Liver (tissue), 9 donors: ENCODE data around the gene GAN. TPM values are rescaled to one million over a fixed set of nuclear protein-coding genes. Genes with fewer than 3 reads are reported as not detected.

Source experiments
- DNase-seq: peaks from one replicate; pipeline ENCODE4 v3.0.0-alpha.2; 2017; ENCODE audit warnings: low spot score
- H3K27ac ChIP-seq, 2 donors: one replicate each; pipeline ENCODE4 v1.7.0; 2013; ENCODE audit warnings: inconsistent platforms in 2 of 2, low read length in 2 of 2, control low read depth in 1 of 2, low read depth in 1 of 2, mild to moderate bottlenecking in 1 of 2
- H3K27me3 ChIP-seq, 4 donors: one replicate each; pipeline versions ENCODE4 v1.6.1 to v1.7.0; 2013; ENCODE audit warnings: low read length in 3 of 4, inconsistent platforms in 1 of 4, mild to moderate bottlenecking in 1 of 4, moderate library complexity in 1 of 4; ENCODE audit not compliant: control insufficient read depth in 4 of 4, insufficient read depth in 4 of 4
- H3K36me3 ChIP-seq, 4 donors: one replicate each; pipeline versions ENCODE4 v1.6.1 to v1.7.0; 2013; ENCODE audit warnings: low read length in 3 of 4, mild to moderate bottlenecking in 3 of 4, low read depth in 1 of 4, moderate library complexity in 1 of 4; ENCODE audit not compliant: control insufficient read depth in 4 of 4, insufficient read depth in 3 of 4
- H3K4me1 ChIP-seq, 4 donors: one replicate each; pipeline versions ENCODE4 v1.6.1 to v1.7.0; 2013; ENCODE audit warnings: low read length in 3 of 4, mild to moderate bottlenecking in 3 of 4, moderate library complexity in 1 of 4; ENCODE audit not compliant: control insufficient read depth in 4 of 4, insufficient read depth in 4 of 4
- H3K4me3 ChIP-seq, 3 donors: one replicate each; pipeline versions ENCODE4 v1.6.1 to v1.7.0; 2013; ENCODE audit warnings: low read length in 3 of 3, control low read depth in 1 of 3, low read depth in 1 of 3, mild to moderate bottlenecking in 1 of 3
- H3K9ac ChIP-seq, 2 donors: one replicate each; pipeline ENCODE4 v1.7.0; 2013; ENCODE audit warnings: low read length in 2 of 2, mild to moderate bottlenecking in 2 of 2, moderate library complexity in 2 of 2, control low read depth in 1 of 2, low read depth in 1 of 2
- H3K9me3 ChIP-seq, 4 donors: one replicate each; pipeline versions ENCODE4 v1.6.1 to v1.7.0; 2013; ENCODE audit warnings: low read length in 3 of 4; ENCODE audit not compliant: control insufficient read depth in 4 of 4
- FOXA2 ChIP-seq: IDR thresholded peaks from 2 replicates; pipeline ENCODE4 v1.6.1; 2016; ENCODE audit warnings: antibody characterized with exemption
- HNF4A ChIP-seq, 2 donors: conservative IDR thresholded peaks; 2 replicates each; pipeline ENCODE4 v1.6.1; 2016; ENCODE audit warnings: antibody characterized with exemption in 2 of 2, mild to moderate bottlenecking in 2 of 2
- JUND ChIP-seq, 2 donors: IDR thresholded peaks; 2 replicates each; pipeline ENCODE4 v1.6.1; 2016; ENCODE audit warnings: antibody characterized with exemption in 2 of 2
- RAD21 ChIP-seq, 2 donors: IDR thresholded peaks; 2 replicates each; pipeline ENCODE4 v1.6.1; 2016; ENCODE audit warnings: antibody characterized with exemption in 2 of 2, mild to moderate bottlenecking in 2 of 2
- YY1 ChIP-seq: IDR thresholded peaks from 2 replicates; pipeline ENCODE4 v1.6.1; 2016; ENCODE audit warnings: antibody characterized with exemption, mild to moderate bottlenecking
- WGBS: extraction: QIAGEN DNeasy Blood & Tissue Kit; methylation state at CpG from one replicate; pipeline ENCODE4 v1.1.7; 2013; 5-methylcytosine and 5-hydroxymethylcytosine counted together
- polyA plus RNA-seq, 2 donors: library from polyadenylated mRNA; stranded (reverse) in 1 of 2; unstranded in 1 of 2; fragments of 200-250 nt in 1 of 2; fragments of >200 nt in 1 of 2; fragmentation: Nextera tagmentation in 1 of 2; extraction: Ambion mirVana in 1 of 2; gene quantifications; one replicate each; pipeline versions ENCODE4 v1.2.1 to v1.2.3, GENCODE V29; 2013 to 2015
- total RNA-seq, 2 donors: library from RNA; depleted of rRNA; stranded (reverse); fragments of >200 nt; gene quantifications; one replicate each; pipeline ENCODE4 v1.2.3, GENCODE V29; 2014
- TF ChIP-seq, protein P1 (sequence below): IDR thresholded peaks from 2 replicates; pipeline ENCODE4 v1.6.1; 2016; ENCODE audit warnings: antibody characterized with exemption
- TF ChIP-seq, protein P2 (sequence below): fragments of 150-350 bp; IDR thresholded peaks from 2 replicates; pipeline ENCODE4 v1.5.1; 2017; ENCODE audit warnings: improper control_type of control experiment, low read depth, low read length; ENCODE audit not compliant: missing input control
- TF ChIP-seq, protein P3 (sequence below): IDR thresholded peaks from 2 replicates; pipeline ENCODE4 v1.6.1; 2016; ENCODE audit warnings: antibody characterized with exemption
- donor health status: healthy.
- donor health status: healthy.
- donor health status: healthy.
- donor health status: healthy.
- donor health status: healthy.

The GAN gene
- total and polyA plus RNA-seq, 4 donors, result 0.33 to 5.5 (median 1.5) TPM

DNA sequence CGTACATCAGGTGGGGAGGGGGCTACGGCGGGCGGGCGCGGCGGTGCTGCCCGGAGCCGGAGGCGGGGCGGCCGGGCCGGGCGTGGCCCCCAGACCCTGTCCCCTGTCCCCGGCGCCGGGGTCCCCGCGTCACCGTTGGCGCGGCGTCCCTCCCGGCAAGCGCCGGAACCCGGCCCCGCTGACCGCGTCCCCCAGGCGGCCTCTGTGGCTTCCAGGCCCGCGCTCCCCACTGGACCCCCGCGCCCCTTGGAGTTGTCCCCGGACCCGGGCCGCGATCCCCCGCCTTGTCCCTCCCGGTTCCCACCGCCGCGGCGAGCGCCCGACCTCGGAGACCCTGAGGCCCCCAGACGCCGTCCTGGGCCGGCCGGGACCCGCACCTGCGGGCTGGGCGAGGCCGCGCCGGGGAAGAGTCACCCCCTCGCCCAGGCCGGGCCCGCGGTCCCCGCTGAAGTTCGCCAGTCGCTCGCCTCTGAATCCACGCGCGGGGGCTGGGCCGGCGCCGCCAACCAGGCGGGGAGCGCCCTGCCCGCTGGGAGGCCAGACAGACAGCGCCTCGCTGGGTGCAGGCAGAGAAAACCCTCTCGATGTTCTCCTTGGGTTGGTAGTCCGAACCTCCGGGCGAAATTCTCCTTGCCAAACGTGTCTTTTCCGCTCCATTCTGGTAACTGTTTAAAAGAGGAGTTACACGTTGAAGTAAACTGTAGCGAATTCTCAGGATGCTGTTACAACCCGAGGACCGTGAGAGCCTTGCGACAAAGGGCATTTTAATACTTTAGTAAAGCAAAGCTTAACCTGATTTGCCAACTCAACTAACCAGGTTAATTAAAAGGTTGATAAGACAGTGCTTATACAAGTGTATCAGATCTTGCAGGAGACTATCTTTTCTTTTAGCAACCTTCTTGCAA is 761 bp downstream of the GAN start:
- H3K9me3 ChIP-seq, result no peaks in the 10 kb centered on the region
- no peaks in the 10 kb centered on the region for H3K27me3 ChIP-seq
- H3K4me1 ChIP-seq, result peaks cover 2 to 19% (median 17%) of the 10 kb centered on the region in 4 donors
- peak overlapping the region; percentile 87 to 89 for H3K27ac ChIP-seq
- no peaks in the 10 kb centered on the region for H3K36me3 ChIP-seq
- peak; percentile 52 for DNase-seq
- peak in 1 of 2 donors; percentile 36 for TF ChIP-seq RAD21 (IDR thresholded peaks at IDR 0.05)
- TF ChIP-seq, protein P1, sequence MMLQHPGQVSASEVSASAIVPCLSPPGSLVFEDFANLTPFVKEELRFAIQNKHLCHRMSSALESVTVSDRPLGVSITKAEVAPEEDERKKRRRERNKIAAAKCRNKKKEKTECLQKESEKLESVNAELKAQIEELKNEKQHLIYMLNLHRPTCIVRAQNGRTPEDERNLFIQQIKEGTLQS, result no peak
- TF ChIP-seq, protein P2, sequence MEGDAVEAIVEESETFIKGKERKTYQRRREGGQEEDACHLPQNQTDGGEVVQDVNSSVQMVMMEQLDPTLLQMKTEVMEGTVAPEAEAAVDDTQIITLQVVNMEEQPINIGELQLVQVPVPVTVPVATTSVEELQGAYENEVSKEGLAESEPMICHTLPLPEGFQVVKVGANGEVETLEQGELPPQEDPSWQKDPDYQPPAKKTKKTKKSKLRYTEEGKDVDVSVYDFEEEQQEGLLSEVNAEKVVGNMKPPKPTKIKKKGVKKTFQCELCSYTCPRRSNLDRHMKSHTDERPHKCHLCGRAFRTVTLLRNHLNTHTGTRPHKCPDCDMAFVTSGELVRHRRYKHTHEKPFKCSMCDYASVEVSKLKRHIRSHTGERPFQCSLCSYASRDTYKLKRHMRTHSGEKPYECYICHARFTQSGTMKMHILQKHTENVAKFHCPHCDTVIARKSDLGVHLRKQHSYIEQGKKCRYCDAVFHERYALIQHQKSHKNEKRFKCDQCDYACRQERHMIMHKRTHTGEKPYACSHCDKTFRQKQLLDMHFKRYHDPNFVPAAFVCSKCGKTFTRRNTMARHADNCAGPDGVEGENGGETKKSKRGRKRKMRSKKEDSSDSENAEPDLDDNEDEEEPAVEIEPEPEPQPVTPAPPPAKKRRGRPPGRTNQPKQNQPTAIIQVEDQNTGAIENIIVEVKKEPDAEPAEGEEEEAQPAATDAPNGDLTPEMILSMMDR, result peak; percentile 8
- H3K9ac ChIP-seq, result peak overlapping the region; percentile 71 to 72
- WGBS, result under 1% methylated on average over 88 of the region's 88 CpGs
- H3K4me3 ChIP-seq, result peak overlapping the region; percentile 66 to 95 (median 76)

DNA sequence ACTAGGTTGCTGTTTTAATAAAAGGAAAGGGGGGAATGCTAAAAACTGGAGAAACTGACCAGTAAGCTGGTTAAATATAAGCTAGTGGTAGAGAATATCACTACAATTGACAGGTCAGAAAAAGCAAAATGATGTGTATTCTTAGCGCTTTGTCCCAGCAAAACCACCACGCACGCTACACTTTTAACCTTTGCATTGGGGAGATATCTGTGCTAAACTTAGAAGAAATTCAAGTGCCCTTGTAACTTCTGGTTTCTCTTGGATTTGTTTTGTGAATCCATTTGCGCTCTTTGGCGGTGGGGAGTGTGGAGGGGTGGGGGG is 1.4 kb downstream of the GAN start:
- H3K9me3 ChIP-seq, result no peaks in the 10 kb centered on the region
- TF ChIP-seq, protein P1, result no peak
- no peak for TF ChIP-seq FOXA2
- TF ChIP-seq, protein P3, sequence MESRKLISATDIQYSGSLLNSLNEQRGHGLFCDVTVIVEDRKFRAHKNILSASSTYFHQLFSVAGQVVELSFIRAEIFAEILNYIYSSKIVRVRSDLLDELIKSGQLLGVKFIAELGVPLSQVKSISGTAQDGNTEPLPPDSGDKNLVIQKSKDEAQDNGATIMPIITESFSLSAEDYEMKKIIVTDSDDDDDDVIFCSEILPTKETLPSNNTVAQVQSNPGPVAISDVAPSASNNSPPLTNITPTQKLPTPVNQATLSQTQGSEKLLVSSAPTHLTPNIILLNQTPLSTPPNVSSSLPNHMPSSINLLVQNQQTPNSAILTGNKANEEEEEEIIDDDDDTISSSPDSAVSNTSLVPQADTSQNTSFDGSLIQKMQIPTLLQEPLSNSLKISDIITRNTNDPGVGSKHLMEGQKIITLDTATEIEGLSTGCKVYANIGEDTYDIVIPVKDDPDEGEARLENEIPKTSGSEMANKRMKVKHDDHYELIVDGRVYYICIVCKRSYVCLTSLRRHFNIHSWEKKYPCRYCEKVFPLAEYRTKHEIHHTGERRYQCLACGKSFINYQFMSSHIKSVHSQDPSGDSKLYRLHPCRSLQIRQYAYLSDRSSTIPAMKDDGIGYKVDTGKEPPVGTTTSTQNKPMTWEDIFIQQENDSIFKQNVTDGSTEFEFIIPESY, result no peak
- no peak for TF ChIP-seq JUND (IDR thresholded peaks at IDR 0.05)
- no peak for TF ChIP-seq YY1
- no peak for TF ChIP-seq RAD21 (IDR thresholded peaks at IDR 0.05)
- TF ChIP-seq HNF4A (conservative IDR thresholded peaks at IDR 0.05), result no peak
- TF ChIP-seq, protein P2, result no peak
- H3K27me3 ChIP-seq, result no peaks in the 10 kb centered on the region
- H3K4me3 ChIP-seq, result peak overlapping the region in 2 of 3 donors; percentile 74 to 95
- no peaks in the 10 kb centered on the region for H3K36me3 ChIP-seq
- 68% methylated on average over 5 of the region's 5 CpGs for WGBS
- peak overlapping the region in 1 of 2 donors; percentile 71 for H3K9ac ChIP-seq
- peaks cover 2 to 19% (median 17%) of the 10 kb centered on the region in 4 donors for H3K4me1 ChIP-seq
- DNase-seq, result no peak
- H3K27ac ChIP-seq, result no peak overlapping the region
